GM19025 (cell line): Measurements from ENCODE around the gene ZNF280A.
"Not testable (repeated sequence)": the region's sequence is repeated elsewhere in the genome, so short reads cannot be mapped to it uniquely, and the experiment has no call there.

Source experiments
- ATAC-seq: cut with Tn5 transposase; IDR thresholded peaks from one replicate; pipeline ENCODE4 v1.9.1; 2021; ENCODE audit warnings: mild to moderate bottlenecking, low read depth, moderate library complexity; ENCODE audit not compliant: unreplicated experiment

Gene ZNF280A

GRCh38 chr22:22478470-22478869 is 41.6 kb downstream of the ZNF280A start:
- ATAC-seq = no peak

- no peak for ATAC-seq
Observed at GRCh38 chr22:22474733-22475132, 45.3 kb downstream of the ZNF280A start.

DNA sequence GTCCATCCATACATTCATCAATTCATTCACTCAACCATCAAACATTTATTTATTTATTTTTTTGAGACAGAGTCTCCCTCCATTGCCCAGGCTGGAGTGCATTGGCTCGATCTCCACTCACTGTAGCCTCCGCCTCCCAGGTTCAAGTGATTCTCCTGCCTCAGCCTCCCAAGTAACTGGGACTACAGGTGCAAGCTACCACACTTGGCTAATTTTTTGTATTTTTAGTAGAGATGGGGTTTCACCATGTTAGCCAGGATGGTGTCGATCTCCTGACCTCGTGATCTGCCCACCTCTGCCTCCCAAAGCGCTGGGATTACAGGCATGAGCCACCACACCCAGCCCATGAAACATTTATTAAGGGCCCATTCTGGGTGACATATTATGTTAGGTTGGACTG is 49.0 kb downstream of the ZNF280A start:
- ATAC-seq = not testable (repeated sequence)

GRCh38 chr22:22469527-22469926 is 50.5 kb downstream of the ZNF280A start:
- no peak for ATAC-seq

DNA sequence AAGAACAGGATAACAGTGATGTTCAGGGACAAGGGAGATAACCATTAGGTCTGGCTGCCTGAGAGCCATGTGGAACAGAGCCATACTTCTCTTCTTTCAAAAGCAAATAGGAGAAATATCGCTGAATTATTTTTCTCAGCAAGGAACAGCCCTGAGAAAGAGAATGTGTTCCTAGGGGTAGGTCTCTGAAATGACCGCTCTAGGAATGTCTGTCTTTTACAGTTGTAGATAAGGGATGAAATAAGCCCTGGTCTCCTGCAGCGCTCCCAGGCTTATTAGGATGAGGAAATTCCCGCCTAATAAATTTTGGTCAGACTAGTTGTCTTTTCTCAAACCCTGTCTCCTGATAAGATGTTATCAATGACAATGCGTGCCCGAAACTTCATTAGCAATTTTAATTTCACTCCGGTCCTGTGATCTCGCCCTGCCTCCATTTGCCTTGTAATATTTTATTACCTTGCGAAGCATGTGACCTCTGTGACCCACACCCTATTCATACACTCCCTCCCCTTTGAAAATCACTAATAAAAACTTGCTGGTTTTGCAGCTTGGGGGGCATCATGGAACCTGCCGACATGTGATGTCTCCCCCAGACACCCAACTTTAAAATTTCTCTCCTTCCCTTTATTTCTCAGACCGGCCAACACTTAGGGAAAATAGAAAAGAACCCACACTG is 51.1 kb downstream of the ZNF280A start:
- not testable (repeated sequence) for ATAC-seq

DNA sequence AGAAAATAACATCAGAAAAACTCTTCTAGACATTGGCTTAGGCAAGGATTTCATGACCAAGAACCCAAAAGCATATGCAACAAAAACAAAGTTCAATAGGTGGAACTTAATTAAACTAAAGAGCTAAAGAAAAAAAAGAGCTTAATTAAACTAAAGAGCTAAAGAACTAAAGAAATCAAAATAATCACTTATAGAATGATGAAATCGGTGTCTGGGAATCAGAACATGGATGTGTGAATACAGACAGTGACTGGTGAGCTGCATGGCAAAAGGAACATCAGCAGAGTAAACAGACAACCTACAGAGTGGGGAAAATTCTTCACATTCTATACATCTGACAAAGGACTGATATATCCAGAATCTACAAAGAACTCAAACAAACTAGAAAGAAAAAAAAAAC is 53.0 kb downstream of the ZNF280A start:
- ATAC-seq = no peak

DNA sequence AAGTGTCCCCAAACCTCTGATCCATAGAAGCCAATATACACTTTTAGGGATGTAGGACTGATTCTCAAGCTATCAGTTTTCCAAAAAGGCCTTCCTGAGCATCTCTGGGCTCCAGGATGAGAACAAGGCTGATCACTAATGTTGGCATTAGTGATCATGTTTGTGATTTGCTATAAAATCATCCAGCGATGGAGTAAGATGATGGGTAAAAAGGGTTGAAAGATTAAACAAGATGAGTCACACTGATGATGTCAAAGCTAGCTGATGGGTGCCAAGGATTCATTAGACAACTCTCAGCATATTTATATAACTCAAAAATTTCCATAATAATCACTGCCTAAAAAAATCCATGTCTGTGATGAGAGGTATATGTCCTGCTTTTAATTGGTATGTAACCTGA is 54.3 kb downstream of the ZNF280A start:
- ATAC-seq = no peak

DNA sequence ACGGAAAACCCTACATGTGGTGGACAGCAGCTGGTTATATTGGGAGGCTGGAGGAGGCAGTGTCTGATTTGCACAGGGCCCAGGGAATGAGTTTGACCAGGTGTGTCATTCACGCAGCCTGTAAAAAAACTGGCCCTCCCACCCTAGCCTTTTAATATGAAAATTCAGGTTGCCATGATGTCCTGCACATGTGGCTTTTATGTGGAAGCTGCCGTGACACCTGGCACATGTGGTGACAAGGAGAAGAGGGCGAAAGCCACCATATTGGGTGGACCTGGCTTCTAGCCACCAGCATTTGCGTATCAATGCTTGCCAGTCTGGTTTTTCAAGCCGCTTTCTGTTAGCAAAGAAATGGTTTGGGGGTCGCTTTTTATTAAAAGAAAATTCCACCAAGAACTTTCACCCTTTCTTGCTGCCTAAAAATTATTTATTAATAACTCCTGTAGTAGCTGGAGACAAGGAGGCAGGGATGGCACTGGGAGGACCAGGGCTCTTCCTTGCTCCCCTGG is 54.9 kb downstream of the ZNF280A start:
- ATAC-seq = no peak

DNA sequence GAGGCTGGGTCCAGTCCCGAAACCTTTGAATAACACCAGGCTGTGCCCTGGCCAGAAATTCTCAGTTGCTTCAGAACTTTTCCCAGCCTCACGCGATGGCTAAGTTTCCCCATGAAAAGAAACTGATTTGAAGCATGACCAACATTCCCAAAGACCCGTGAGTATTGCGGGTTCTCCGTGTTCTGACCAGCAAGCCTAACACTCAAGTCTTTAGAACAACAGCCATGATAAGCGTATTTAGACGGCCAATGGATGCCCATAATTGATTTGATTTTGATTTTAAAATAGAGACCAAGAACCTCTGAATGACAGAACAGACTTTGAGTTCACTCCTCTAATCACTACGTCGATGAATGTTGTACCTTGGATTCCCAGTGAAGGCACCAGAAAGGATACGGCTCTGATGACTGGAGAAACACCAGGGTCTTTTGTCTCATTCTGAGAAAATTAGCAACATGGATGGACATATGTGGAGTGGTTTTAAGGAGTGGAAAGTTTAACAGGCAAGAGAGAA is 55.5 kb downstream of the ZNF280A start:
- no peak for ATAC-seq

DNA sequence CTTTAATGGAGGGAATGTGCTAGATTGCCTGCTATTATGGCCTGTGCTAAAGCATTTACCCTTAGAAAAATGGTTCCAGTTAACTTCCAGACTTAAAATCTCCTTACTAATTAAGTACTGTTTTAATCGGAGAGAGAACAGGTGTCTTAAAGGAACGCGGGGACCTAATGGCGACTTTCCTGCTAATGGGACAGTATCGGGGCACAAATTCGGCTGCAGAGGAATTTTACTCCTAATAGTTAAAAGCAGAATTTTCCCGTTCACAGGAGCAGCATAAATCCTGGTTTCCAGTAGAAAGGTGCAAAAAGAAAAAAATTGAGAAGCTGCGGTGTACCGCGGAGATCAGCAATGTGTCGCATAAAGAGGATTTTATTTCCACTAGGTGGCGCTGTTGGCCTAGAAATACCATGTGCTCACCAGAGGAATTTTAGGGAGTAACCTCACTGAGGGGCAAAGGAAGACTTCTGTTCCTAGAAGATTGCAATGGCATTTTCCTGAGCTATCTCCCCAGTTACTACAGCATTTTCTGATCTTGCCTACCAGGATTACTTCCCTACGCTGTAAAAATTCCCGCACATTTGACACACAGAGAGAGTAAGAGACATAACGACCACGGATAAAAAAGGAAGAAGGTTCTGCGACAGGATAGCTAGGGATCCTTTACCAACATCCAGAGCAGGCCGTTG is 56.1 kb downstream of the ZNF280A start:
- ATAC-seq = no peak
